AG20443 (cell line): ENCODE data around the gene HS6ST3.
"Not testable (repeated sequence)": the region's sequence is repeated elsewhere in the genome, so short reads cannot be mapped to it uniquely, and the experiment has no call there.

ENCODE experiments used
- DNase-seq: peaks from one replicate; pipeline ENCODE4 v3.0.0; 2012; ENCODE audit warnings: low spot score, mixed read lengths

Gene HS6ST3

DNA sequence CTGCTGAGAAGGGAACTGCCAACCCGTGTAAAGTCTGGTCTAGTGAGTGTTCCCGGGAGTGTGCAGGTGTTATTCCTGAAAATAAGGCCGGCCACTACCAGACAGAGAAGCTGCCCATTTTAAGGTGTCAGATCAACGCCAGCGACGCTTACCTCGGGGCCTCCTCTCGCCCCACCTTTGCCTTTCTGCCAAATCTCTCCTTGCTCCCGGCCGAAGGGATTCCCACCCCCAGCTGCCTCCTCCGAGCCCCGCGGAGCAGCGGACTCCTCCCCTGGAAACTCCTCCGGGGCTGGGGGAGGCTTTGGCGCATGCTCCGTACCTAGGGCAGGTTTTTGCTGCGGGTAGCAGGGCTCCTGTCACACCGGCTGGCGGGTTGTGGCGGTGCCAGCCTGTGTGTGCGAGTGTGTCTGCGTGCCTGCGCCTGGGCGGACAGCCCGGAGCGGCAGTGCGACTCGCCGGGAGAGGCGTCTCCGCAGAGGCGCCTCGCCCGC, at the start of gene HS6ST3:
Gene HS6ST3, plus strand, starts transcription at position 359 of the 491 bp plus-strand sequence.
- DNase-seq = peak; percentile 58

DNA sequence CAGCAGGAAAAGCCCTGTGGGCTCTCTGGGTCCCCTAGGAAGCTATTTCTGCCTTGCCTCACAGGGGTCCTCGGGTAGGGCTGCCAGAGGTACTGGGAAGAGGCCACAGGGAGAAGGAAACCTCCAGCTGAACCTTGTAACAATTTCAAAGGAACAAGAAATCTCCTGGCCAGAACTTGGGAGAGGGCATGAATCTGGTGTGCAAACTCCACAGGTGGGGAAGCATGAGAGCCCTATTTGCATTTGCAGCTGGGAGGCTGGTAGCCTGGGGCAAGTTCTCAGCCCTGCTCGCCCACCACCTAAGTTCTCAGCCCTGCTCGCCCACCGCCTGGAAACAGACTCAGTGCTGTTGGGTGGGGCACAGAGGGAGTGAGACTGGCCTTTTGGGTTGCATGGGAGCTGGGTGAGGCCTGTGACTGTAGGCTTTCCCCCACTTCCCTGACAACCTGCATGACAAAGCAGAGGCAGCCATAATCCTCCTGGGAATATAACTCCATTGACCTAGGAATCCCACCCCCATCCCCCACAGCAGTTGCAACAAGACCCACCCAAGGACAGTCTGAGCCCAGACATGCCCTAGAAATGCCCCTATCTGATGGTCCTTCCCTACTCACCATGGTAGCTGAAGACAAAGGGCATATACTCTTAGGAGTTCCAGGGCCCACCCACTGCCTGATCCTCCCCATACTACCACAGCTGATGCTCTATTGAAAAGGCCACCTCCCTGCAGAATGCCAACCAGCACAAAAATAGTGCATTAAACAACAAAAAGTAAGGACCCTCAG, 48.4 kb upstream of the HS6ST3 start:
- no peak for DNase-seq

DNA sequence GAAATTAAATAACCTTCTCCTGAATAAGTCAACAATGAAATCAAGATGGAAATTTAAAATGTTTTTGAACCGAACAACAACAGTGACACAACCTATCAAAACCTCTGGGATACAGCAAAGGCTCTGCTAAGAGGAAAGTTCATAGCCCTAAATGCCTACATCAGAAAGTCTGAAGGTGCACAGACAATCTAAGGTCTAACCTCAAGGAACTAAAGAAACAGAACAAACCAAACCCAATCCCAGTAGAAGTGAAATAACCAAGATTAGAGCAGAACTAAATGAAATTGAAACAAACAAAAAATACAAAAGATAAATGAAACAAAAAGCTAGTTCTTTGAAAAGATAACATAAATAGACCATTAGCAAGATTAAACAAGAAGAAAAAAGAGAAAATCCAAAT, 45.7 kb upstream of the HS6ST3 start:
- no peak for DNase-seq

DNA sequence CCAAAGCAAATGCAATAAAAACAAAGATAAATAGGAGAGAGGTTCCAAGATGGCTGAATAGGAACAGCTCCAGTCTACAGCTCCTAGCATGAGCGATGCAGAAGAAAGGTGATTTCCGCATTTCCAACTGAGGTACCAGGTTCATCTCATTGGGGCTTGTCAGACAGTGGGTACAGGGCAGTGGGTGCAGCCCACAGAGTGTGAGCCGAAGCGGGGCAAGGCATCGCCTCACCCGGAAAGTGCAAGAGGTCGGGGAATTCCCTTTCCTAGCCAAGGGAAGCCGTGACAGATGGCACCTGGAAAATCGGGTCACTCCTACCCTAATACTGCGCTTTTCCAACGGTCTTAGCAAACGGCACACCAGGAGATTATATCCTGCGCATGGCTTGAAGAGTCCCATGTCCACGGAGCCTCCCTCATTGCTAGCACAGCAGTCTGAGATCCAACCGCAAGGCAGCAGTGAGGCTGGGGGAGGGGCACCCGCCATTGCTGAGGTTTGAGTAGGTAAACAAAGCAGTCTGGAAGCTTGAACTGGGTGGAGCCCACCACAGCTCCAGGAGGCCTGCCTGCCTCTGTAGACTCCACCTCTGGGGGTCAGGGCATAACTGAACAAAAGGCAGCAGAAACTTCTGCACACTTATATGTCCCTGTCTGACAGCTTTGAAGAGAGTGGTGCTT, 43.3 kb upstream of the HS6ST3 start:
- DNase-seq = not testable (repeated sequence)

DNA sequence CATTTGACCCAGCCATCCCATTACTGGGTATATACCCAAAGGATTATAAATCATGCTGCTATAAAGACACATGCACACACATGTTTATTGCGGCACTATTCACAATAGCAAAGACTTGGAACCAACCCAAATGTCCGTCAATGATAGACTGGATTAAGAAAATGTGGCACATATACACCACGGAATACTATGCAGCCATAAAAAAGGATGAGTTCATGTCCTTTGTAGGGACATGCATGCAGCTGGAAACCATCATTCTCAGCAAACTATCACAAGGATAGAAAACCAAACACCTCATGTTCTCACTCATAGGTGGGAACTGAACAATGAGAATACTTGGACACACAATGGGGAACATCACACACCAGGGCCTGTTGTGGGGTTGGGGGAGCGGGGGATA, 39.0 kb upstream of the HS6ST3 start:
- not testable (repeated sequence) for DNase-seq

DNA sequence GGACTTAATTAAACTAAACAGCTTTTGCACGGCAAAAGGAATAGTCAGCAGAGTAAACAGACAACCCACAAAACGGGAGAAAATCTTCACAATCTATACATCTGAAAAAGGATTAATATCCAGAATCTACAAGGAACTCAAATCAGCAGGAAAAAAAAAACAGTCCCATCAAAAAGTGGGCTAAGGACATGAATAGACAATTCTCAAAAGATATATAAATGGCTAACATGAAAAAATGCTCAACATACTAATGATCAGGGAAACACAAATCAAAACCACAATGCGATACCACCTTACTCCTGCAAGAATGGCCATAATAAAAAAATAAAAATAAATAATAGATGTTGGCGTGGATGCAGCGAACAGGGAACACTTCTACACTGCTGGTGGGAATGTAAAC, 38.4 kb upstream of the HS6ST3 start:
- not testable (repeated sequence) for DNase-seq

DNA sequence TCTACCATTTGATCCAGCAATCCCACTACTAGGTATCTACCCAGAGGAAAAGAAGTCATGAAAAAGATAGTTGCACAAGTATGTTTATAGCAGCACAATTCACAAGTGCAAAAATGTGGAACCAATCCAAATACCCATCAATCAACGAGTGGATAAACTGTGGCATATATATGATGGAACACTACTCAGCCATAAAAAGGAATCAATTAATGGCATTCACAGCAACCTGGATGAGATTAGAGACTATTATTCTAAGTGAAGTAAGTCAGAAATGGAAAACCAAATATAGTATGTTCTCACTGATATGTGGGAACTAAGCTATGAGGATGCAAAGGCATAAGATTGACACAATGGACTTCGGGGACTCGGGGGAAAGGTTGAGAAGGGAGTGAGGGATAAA, 38.0 kb upstream of the HS6ST3 start:
- not testable (repeated sequence) for DNase-seq

DNA sequence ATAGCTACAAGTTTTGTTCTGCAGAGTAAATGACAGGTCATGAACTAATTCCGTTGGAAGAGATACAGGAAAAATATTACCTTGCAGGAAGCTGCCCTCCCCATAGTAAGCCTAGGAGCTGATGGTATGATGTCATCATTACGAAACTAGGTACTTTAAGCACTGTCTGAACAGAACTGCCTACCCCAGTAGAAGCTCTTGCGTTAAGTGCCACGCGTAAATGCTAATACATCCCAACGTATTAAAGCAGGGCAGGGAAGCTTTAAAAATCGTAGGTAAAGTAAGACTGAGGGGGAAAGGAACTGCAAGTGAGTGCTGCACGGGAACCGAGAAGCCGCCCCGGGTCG, 37.3 kb upstream of the HS6ST3 start:
- DNase-seq = peak; percentile 60

DNA sequence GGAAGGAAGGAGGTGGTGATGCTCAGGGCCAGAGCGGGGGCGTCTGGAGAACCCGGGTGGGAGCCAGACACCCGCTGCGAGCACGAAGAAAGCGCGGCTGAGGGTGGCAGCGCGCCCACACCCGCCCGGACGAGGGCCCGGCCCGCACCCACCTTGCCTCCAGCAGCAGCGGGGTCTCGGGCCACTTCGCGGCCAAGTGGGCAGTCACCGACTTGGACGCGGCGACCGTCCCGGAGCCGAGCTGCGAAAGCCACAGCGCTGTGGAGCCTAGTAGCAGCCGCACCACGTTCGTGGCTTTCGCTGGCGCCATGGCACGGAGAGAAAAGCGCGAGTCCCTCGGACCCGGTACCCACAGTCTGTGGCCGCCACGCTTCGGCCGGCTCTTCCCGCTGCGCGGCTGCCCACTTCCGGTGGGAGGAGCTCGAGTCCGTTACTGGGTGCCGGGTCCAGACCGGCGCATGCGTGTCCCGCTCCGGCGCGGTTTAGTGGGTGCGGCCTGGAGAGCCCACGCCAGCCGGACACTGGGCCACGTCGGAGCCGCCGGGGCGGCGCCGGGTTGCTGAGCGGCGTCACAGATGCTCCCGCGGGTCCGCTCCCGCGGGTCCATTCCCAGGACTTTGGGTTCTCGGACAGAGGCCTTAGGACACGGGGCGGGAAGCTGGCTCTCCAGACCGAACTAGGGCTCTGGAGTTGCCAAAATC, 36.8 kb upstream of the HS6ST3 start, which contains the start of gene UGGT2:
Gene UGGT2, minus strand, starts transcription at position 399 of the 701 bp plus-strand sequence. Its CDS starts 89 bp downstream, at position 310.
- DNase-seq = peak; percentile 100

DNA sequence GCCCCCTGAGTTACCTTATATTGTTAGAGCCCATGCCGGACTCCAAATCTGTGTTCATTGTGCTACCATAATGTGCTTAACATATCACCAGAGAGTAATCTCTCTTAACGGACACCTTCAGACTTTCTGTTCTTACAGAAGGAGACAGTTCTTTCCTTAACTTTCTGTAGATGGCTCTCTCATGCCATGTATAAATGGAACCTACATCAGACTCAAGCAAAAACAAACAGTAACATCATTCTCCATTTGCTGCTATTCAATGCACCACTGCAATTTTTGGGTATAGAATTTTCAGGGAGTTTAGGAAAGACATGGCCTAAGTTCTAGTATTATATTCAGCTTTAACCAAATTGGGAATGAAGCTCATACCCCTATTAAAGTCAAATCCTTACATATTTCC, 24.1 kb upstream of the HS6ST3 start:
- no peak for DNase-seq

DNA sequence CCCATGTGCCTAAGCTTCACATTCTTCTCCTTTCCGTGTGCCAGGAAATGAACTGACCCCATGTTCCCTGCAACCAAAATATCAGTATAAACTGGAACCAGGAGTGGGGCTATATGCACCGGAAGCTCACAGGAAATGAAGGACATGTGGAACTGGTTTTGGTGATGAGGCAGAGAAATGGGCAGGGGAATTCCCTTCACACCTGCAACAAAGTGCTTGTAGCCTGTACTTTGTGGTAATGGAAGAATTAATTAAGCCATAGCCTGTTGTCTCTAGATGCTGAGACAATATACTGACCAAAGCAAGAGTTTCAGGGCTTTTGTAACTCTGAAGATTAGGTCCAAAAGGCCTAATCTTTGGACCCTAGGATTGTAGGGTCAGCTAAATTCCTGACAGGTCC, 21.2 kb upstream of the HS6ST3 start:
- no peak for DNase-seq

DNA sequence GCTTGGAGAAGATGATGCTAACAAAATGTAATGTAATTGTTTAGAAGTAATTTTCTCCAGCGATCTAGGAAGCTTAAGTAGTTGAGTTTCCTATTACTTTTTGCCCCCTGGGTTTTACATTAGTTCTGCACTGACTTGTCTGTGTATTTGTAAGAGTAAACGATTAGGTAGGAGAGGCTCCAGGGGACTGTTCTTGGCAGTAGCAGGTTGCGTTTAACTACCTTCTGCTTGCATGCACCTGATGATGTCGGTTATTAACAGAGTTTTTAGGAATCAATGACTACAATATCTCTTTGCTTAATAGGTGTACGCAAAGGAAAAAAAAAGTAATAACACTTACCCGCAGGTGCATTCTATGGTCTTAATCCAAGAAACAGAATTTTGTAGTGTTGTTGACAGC, 18.4 kb upstream of the HS6ST3 start:
- DNase-seq = no peak

DNA sequence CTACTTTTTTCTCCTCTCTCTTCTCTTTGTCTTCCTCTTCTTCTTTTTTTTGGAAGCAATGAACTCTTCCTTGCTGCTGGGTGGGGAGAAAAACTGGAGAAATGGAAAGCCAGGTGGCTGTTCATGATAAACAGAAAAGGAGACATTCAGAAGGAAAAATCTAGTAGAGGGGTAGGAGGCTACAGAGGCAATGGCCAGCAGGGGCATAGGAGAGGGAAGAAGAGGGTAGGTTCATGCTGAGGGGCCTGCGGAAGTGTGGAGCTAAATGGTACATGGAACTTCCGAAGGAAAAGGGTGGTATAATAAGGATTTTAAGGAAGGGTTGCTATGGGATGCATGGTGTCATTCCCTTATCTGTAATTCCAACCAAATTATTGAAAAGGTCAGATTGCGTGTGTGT, 17.5 kb upstream of the HS6ST3 start:
- no peak for DNase-seq

DNA sequence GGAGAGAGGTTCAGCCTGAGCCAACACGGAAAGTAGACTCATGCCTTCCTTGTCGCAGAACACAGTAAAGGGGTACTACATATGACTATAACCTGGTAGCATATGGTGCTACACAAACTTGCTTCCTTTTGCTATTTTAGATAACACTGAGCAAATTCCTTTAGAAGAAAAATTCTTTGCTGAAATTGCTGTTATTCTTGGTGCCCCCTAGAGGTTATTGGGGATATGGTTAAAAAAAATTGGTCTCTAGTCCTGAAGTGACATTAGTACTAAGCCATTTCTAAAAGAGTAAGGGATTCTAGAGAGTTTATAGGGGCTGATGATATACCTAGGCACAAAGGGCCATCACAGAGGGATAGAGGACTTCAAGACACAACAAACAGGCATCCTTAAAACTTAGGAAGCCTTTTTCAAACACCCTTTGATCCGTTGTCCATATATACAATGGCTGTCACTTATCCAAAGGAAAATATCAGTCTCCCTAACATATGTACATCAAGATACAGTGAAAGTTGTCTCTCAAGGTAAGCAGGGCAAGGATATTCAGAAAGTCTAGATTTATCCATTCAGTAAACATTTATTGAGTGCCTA, 13.9 kb upstream of the HS6ST3 start:
- DNase-seq = peak; percentile 45

DNA sequence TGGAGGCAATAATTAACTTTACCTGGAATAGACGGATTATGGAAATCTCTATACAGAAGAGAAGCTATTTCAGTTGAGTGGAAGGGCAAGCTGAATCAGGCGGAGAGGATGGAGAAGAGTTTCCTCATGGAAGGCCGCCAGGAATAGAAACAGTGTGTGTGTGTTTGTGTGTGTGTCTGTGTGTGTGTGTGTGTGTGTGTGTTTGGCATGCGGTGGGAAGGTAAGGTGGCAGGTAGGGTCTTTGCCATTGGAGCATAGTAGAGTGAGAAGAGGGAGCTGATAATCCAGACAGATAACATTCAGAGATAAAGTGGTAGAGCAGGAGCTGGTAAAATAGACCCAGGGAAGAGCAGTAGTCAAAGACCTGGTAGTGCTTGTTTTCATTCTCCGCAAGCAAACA, 9.2 kb upstream of the HS6ST3 start:
- DNase-seq = no peak

DNA sequence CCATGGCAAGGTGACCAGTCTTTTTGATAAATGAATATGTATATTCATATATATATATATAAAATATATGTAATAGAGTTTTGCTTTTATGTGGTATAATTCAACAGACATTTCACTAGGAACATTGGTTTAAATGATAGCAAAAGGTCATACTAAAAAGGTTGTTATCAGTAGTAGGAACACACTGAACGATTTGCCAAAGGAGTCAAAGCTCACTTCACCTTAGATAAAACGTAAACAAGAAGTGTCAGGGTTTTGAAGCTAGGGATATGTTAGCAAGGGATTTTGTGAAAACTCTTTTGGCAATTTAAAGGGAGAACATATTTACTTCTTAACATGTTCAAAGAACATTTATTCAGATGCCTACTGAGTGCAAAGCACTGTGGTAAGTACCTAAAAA, 8.0 kb upstream of the HS6ST3 start:
- DNase-seq = no peak

DNA sequence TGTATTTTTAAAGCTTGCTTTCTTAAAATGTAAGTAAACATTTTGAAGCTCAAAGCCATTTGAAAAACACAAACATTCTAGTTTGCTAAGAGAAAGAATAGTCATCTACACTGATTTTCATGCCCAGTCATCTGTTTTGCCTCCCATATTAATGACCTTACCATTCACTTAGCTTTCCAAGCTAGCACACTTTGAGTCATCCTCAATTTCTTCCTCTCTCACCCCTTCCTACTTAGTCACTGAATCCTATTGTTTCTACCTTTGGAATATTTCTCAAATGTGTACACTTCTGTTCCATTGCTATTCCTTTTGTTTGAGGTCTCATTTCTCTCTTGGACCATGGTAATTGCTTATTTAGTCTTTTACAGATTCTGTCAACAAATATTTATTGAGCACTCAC, 7.3 kb upstream of the HS6ST3 start:
- no peak for DNase-seq

DNA sequence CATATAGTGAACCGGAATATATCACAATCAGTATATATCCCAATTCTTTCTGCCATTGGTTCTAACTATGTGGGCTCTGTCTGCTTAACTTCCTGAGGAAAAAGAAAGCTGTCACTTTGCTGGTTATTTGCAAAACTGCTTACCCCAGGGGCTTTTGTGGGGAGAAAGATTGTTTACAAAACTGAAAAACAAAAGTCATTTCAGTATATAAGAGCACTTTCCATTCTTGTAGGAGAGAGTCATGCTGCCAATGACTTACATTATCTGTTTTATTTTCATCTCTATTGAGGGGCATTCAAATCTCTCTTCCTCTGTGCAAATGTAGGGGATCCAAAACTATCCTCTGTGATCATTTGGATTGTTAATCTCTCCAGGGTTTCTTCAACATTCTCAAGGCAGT, 3.2 kb upstream of the HS6ST3 start:
- no peak for DNase-seq

DNA sequence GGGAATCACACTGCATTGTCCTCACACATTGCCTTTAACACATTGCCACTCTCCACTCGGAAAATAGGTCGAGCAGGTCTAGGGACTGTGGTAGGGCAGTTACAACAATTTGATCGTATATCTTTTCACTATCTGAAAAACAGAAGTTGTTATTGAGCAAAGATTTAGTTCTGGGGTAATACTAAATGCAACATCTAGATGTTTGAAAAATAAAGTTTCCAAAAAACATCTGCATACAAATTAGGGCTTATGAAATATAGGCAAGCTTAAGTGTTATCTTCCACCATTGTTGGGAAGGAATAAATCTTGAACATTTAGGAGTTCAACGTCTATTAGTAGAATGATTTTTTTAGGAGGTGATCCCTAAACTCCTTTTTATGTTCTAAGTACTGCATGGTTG, 768 bp upstream of the HS6ST3 start:
- DNase-seq = no peak

DNA sequence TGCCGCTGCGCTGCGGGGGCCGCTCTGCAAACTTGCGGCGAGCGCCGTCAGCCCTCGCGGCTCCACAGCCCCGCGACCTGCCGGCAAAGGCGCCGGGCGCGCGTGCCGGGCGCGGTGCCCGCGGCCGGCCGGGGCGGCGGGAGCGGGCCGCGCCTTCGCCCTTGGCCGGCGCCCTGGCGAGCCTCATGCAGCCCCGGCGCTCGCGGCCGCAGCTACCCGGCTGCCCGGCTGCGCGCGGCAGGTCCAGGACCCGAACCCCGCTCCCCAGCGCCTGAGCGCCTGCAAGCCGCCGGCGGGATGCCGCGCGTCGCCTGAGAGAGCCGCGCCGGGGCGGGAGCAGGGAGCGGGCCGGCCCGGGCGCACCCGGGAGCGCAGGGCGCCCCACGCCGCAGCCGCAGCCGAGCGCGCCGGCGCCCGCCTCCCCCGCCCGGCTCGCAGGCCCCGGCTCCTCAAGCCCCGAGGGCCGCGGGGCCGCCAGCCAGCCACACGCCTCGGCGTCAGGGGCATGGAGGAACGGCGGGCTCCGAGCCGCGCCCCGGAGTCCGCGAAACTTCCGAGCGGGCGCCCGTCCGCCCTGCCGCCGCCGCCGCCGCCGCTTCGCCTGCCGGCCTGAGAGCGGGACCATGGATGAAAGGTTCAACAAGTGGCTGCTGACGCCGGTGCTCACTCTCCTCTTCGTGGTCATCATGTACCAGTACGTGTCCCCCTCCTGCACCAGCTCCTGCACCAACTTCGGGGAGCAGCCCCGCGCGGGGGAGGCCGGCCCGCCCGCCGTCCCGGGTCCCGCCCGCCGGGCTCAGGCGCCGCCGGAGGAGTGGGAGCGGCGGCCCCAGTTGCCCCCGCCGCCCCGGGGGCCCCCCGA, 564 bp downstream of the HS6ST3 start:
- peak; percentile 61 for DNase-seq
